PC-9 (cell line): ENCODE measurements around the gene CNGA1. TPM values are rescaled to one million over a fixed set of nuclear protein-coding genes. Genes with fewer than 3 reads are reported as not detected.

Source experiments
- BruUV-seq: library from RNA; stranded (reverse); fragments of 400-500 nt; replicated peaks from 2 replicates; lab custom pipeline; 2021; lab: Mats Ljungman, UMichigan
- CTCF ChIA-PET: fragments of 300-600 bp; sonication (Branson Sonifier 250); formaldehyde crosslinking; loops from one replicate; lab custom pipeline; 2022; ENCODE audit warnings: antibody characterized with exemption; lab: Charles Lee
- POLR2A ChIA-PET: fragments of 300-600 bp; sonication (Branson Sonifier 250); formaldehyde crosslinking; loops from one replicate; lab custom pipeline; 2022; ENCODE audit warnings: antibody characterized with exemption; ENCODE audit not compliant: unreplicated experiment; lab: Charles Lee
- DNase-seq, 2 experiments: peaks; one replicate each; pipeline versions ENCODE4 v3.0.0 to v3.0.0-alpha.2; 2015 to 2022; ENCODE audit warnings: mixed read lengths in 1 of 2
- H2AFZ ChIP-seq: fragments of 200-600 bp; sonication (generic); 2 replicates; pipeline ENCODE4 v1.8.1; 2017; ENCODE audit warnings: antibody characterized with exemption
- H3F3A ChIP-seq: fragments of 200-600 bp; sonication (generic); 2 replicates; pipeline ENCODE4 v1.8.1; 2017; ENCODE audit warnings: antibody characterized with exemption, mild to moderate bottlenecking, low read depth; ENCODE audit not compliant: insufficient read depth
- H3K27ac ChIP-seq: fragments of 200-600 bp; sonication (generic); 2 replicates; pipeline ENCODE4 v1.6.1; 2016; ENCODE audit warnings: mixed run types
- H3K27me3 ChIP-seq: fragments of 200-600 bp; sonication (generic); 2 replicates; pipeline ENCODE4 v1.6.1; 2016; ENCODE audit warnings: low read depth, mixed run types; ENCODE audit not compliant: insufficient read depth
- H3K36me3 ChIP-seq: fragments of 200-600 bp; sonication (generic); 2 replicates; pipeline ENCODE4 v1.6.1; 2016; ENCODE audit warnings: low read depth, mixed run types
- H3K4me1 ChIP-seq: fragments of 200-600 bp; sonication (generic); replicated peaks from 2 replicates; pipeline ENCODE4 v1.6.1; 2016; ENCODE audit warnings: mixed run types; ENCODE audit not compliant: insufficient read depth
- H3K4me2 ChIP-seq: fragments of 200-600 bp; sonication (generic); 2 replicates; pipeline ENCODE4 v1.6.1; 2017; ENCODE audit warnings: mixed run types
- H3K4me3 ChIP-seq: fragments of 200-600 bp; sonication (generic); 2 replicates; pipeline ENCODE4 v1.6.1; 2016; ENCODE audit warnings: mixed run types
- H3K79me2 ChIP-seq: fragments of 200-600 bp; sonication (generic); 2 replicates; pipeline ENCODE4 v1.6.1; 2017; ENCODE audit warnings: low read depth, mixed run types
- H3K9me2 ChIP-seq: fragments of 200-600 bp; sonication (generic); 2 replicates; pipeline ENCODE4 v1.8.1; 2017; ENCODE audit warnings: mild to moderate bottlenecking; ENCODE audit not compliant: insufficient read depth
- H3K9me3 ChIP-seq: fragments of 200-600 bp; sonication (generic); 2 replicates; pipeline ENCODE4 v1.8.1; 2016; ENCODE audit warnings: low read depth; ENCODE audit not compliant: insufficient read depth
- H4K20me1 ChIP-seq: fragments of 200-600 bp; sonication (generic); 2 replicates; pipeline ENCODE4 v1.8.1; 2017; ENCODE audit not compliant: insufficient read depth
- CTCF ChIP-seq: fragments of 200-600 bp; sonication (generic); conservative IDR thresholded peaks from 2 replicates; pipeline ENCODE4 v1.6.1; 2017; ENCODE audit warnings: mixed run types, antibody characterized with exemption, mild to moderate bottlenecking, moderate library complexity
- EZH2 ChIP-seq: fragments of 200-600 bp; sonication (generic); IDR thresholded peaks from 2 replicates; pipeline ENCODE4 v1.8.0; 2017; ENCODE audit warnings: antibody characterized with exemption, low read depth
- intact Hi-C: fragments of 100-400 bp; cut with micrococcal nuclease; formaldehyde crosslinking; loops from one replicate; pipeline ENCODE4 v1.10.0; 2022; ENCODE audit not compliant: unreplicated experiment
- total RNA-seq: library from RNA; stranded (reverse); gene quantifications from 2 replicates; pipeline ENCODE4 v1.2.3, GENCODE V29; 2021

Gene CNGA1
- total RNA-seq, 1 experiment from 2014 or later = 1.8 TPM

GRCh38 chr4:47907089-47907646, 109.3 kb downstream of the CNGA1 start:
- Histone ChIP-seq H3F3A (0 out of 2 replicates have a peak, but pooled peaks cover 2% of the 10 kb centered on the region), H3K27me3 (no peaks in the 10 kb centered on the region), H3K9me2 (no peaks in the 10 kb centered on the region), H2AFZ (no peak overlapping the region), H3K4me1 (peaks cover 10% of the 10 kb centered on the region), H3K4me3 (no peak overlapping the region), H3K79me2 (peaks cover 36% of the 10 kb centered on the region), H4K20me1 (peaks cover 33% of the 10 kb centered on the region), H3K27ac (no peak overlapping the region), H3K4me2 (no peak overlapping the region), H3K36me3 (peaks cover 43% of the 10 kb centered on the region), H3K9me3 (no peaks in the 10 kb centered on the region)
- BruUV-seq = no TSS peak
- TF ChIP-seq CTCF (no peak), EZH2 (no peak)
- ChIA-PET CTCF (no interaction called here), POLR2A (no interaction called here)
- intact Hi-C loops = no loop called here
- no peak for DNase-seq

DNA sequence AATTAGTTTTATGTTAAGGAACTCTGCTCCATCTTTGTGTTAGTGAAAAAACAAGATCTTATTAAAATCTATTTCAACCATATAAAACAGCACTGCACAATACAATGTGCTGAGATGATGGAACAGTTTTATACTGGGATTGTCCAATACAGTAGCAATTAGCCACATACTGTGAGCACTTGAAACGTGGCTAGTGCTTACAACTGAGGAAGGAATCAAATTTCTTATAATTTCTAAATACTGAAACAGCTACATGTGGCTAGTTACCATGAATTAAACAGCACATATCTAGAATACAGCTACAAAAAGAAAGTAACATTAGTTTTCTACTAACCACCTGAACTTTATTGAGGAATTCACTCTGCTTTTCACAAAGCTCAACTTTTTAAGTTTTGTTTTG, 116.8 kb downstream of the CNGA1 start:
- H3K27ac ChIP-seq = no peak overlapping the region
- intact Hi-C loops = no loop called here
- H4K20me1 ChIP-seq = peaks cover 11% of the 10 kb centered on the region; the same call in 1 of the 2 replicates
- BruUV-seq = no TSS peak
- CTCF ChIA-PET = no interaction called here
- no peaks in the 10 kb centered on the region for H3K4me1 ChIP-seq
- DNase-seq = no peak
- no peaks in the 10 kb centered on the region for H3K9me2 ChIP-seq
- H3K9me3 ChIP-seq = no peaks in the 10 kb centered on the region
- no peaks in the 10 kb centered on the region for H3K27me3 ChIP-seq
- TF ChIP-seq CTCF = no peak
- TF ChIP-seq EZH2 = no peak
- POLR2A ChIA-PET = no interaction called here
- no peak overlapping the region for H2AFZ ChIP-seq
- no peak overlapping the region for H3K4me2 ChIP-seq
- H3K36me3 ChIP-seq = peaks cover 53% of the 10 kb centered on the region
- no peaks in the 10 kb centered on the region for H3K79me2 ChIP-seq
- H3K4me3 ChIP-seq = no peak overlapping the region
- H3F3A ChIP-seq = 0 out of 2 replicates have a peak, but pooled peaks cover 4% of the 10 kb centered on the region

DNA sequence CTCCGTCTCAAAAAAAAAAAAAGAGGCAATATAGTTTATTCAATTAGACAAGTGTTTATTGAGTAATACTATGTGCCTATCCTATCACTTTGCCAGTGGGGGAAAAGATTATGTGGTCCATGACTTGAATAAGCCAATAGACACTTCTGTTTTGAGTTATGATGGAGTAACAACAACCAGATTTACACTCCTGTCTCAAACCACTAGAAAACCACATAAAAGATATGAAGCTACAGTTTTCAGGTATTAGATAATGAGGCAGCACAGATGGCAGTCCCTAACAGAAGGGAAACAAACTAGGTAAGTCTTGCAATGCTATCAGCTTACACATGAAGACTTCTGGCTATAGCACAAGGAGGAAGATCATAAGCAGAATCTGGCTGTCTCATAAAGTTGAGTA, 124.6 kb downstream of the CNGA1 start:
- H2AFZ ChIP-seq = no peak overlapping the region

More for the DNA sequence above, 124.6 kb downstream of the CNGA1 start:
- no TSS peak for BruUV-seq
- Histone ChIP-seq H3K79me2 (no peaks in the 10 kb centered on the region), H3K27ac (no peak overlapping the region), H3K36me3 (peaks cover 59% of the 10 kb centered on the region), H3K9me3 (no peaks in the 10 kb centered on the region), H3K4me2 (no peak overlapping the region), H3K4me3 (no peak overlapping the region), H3K9me2 (no peaks in the 10 kb centered on the region), H4K20me1 (0 out of 2 replicates have a peak, but pooled peaks cover 5% of the 10 kb centered on the region), H3K4me1 (no peaks in the 10 kb centered on the region), H3K27me3 (no peaks in the 10 kb centered on the region), H3F3A (0 out of 2 replicates have a peak, but pooled peaks cover 2% of the 10 kb centered on the region)
- ChIA-PET POLR2A (no interaction called here), CTCF (no interaction called here)
- no peak for DNase-seq
- TF ChIP-seq EZH2 (no peak), CTCF (no peak)
- intact Hi-C loops = no loop called here

Other genes starting within 250 kb of the CNGA1 start
- gene CORIN, start 178.6 kb downstream of the CNGA1 start, total RNA-seq = not detected in 2 replicates
- 15.5 and 15.7 TPM in 2 replicates for gene NFXL1, start 102.1 kb downstream of the CNGA1 start, total RNA-seq
- 7.0 and 8.2 TPM in 2 replicates for gene NIPAL1, start 91 bp upstream of the CNGA1 start, total RNA-seq
- gene TXK, start 117.6 kb upstream of the CNGA1 start, total RNA-seq = 1.4 and 2.6 TPM in 2 replicates